Measurements from ENCODE around the gene FOXP1.
A peak's percentile ranks its signal among the peaks of the same experiment; 100 is the strongest.

FOXP1 gene

GRCh38 chr3:71495708-71496472, 87.6 kb downstream of the FOXP1 start:
- H3K4me2 ChIP-seq (ENCODE audit: low read length), result no peak overlapping the region
- no peaks in the 10 kb centered on the region for H3K27me3 ChIP-seq (ENCODE audit: control insufficient read depth, insufficient read depth, low read length)
- no peaks in the 10 kb centered on the region for H3K36me3 ChIP-seq (ENCODE audit: control insufficient read depth, insufficient read depth, low read length)
- no peak overlapping the region for H3K27ac ChIP-seq
- H3K9me3 ChIP-seq (ENCODE audit: control insufficient read depth, low read length), result no peaks in the 10 kb centered on the region
- no peak overlapping the region for H3K4me3 ChIP-seq (ENCODE audit: low read depth, low read length)
- no peak for TF ChIP-seq CTCF (IDR thresholded peaks at IDR 0.05)
- no peak overlapping the region for H3K9ac ChIP-seq
- peaks cover 3% of the 10 kb centered on the region for H3K79me2 ChIP-seq
- H2AFZ ChIP-seq, result peak overlapping the region; percentile 18
- H3K4me1 ChIP-seq, result peaks cover 11% of the 10 kb centered on the region

GRCh38 chr3:71494212-71494611, 89.3 kb downstream of the FOXP1 start:
- H3K27ac ChIP-seq, result no peak overlapping the region
- no peak for TF ChIP-seq CTCF (IDR thresholded peaks at IDR 0.05)
- no peak overlapping the region for H3K9ac ChIP-seq

GRCh38 chr3:71492974-71493771, 90.4 kb downstream of the FOXP1 start:
- H3K27ac ChIP-seq, result no peak overlapping the region
- H3K4me1 ChIP-seq, result peaks cover 18% of the 10 kb centered on the region

More at GRCh38 chr3:71494212-71494611, 89.3 kb downstream of the FOXP1 start:
- H3K9me3 ChIP-seq (ENCODE audit: control insufficient read depth, low read length), result no peaks in the 10 kb centered on the region
- no peaks in the 10 kb centered on the region for H3K27me3 ChIP-seq (ENCODE audit: control insufficient read depth, insufficient read depth, low read length)
- H3K4me1 ChIP-seq, result peaks cover 14% of the 10 kb centered on the region
- H3K4me2 ChIP-seq (ENCODE audit: low read length), result no peak overlapping the region
- no peaks in the 10 kb centered on the region for H3K36me3 ChIP-seq (ENCODE audit: control insufficient read depth, insufficient read depth, low read length)
- H3K79me2 ChIP-seq, result peaks cover 3% of the 10 kb centered on the region
- no peak overlapping the region for H2AFZ ChIP-seq
- no peak overlapping the region for H3K4me3 ChIP-seq (ENCODE audit: low read depth, low read length)

GRCh38 chr3:71492566-71492965, 91.0 kb downstream of the FOXP1 start:
- H2AFZ ChIP-seq, result no peak overlapping the region
- H3K36me3 ChIP-seq (ENCODE audit: control insufficient read depth, insufficient read depth, low read length), result no peaks in the 10 kb centered on the region
- peaks cover 16% of the 10 kb centered on the region for H3K4me1 ChIP-seq
- no peak overlapping the region for H3K27ac ChIP-seq
- H3K4me2 ChIP-seq (ENCODE audit: low read length), result no peak overlapping the region
- TF ChIP-seq CTCF (IDR thresholded peaks at IDR 0.05), result no peak
- no peaks in the 10 kb centered on the region for H3K9me3 ChIP-seq (ENCODE audit: control insufficient read depth, low read length)
- no peak overlapping the region for H3K4me3 ChIP-seq (ENCODE audit: low read depth, low read length)
- peaks cover 3% of the 10 kb centered on the region for H3K79me2 ChIP-seq
- no peak overlapping the region for H3K9ac ChIP-seq
- no peaks in the 10 kb centered on the region for H3K27me3 ChIP-seq (ENCODE audit: control insufficient read depth, insufficient read depth, low read length)

More at GRCh38 chr3:71492974-71493771, 90.4 kb downstream of the FOXP1 start:
- no peaks in the 10 kb centered on the region for H3K36me3 ChIP-seq (ENCODE audit: control insufficient read depth, insufficient read depth, low read length)
- no peaks in the 10 kb centered on the region for H3K9me3 ChIP-seq (ENCODE audit: control insufficient read depth, low read length)
- H3K4me3 ChIP-seq (ENCODE audit: low read depth, low read length), result no peak overlapping the region
- TF ChIP-seq CTCF (IDR thresholded peaks at IDR 0.05), result no peak
- no peak overlapping the region for H3K4me2 ChIP-seq (ENCODE audit: low read length)
- H3K79me2 ChIP-seq, result peaks cover 3% of the 10 kb centered on the region
- no peak overlapping the region for H3K9ac ChIP-seq
- no peak overlapping the region for H2AFZ ChIP-seq
- H3K27me3 ChIP-seq (ENCODE audit: control insufficient read depth, insufficient read depth, low read length), result no peaks in the 10 kb centered on the region

All from parathyroid adenoma (tissue), 2 donors.